HEK293 (cell line): ENCODE data around the gene RIN3.

Source experiments
- FEZF1 ChIP-seq: fragments of 450-650 bp; formaldehyde crosslinking; IDR thresholded peaks from 2 replicates; pipeline ENCODE4 v1.5.1; 2016; ENCODE audit warnings: missing biosample characterization, missing genetic modification characterization
- KLF1 ChIP-seq: fragments of 450-650 bp; formaldehyde crosslinking; IDR thresholded peaks from 2 replicates; pipeline ENCODE4 v1.5.1; 2016; ENCODE audit warnings: missing biosample characterization, missing genetic modification characterization
- KLF8 ChIP-seq: fragments of 450-650 bp; formaldehyde crosslinking; IDR thresholded peaks from 2 replicates; pipeline ENCODE4 v1.5.1; 2016; ENCODE audit warnings: missing biosample characterization, missing genetic modification characterization
- OSR2 ChIP-seq: fragments of 450-650 bp; formaldehyde crosslinking; IDR thresholded peaks from 2 replicates; pipeline ENCODE4 v1.5.1; 2016; ENCODE audit warnings: missing biosample characterization, missing genetic modification characterization
- SP3 ChIP-seq: fragments of 450-650 bp; formaldehyde crosslinking; IDR thresholded peaks from 2 replicates; pipeline ENCODE4 v1.5.1; 2016; ENCODE audit warnings: missing biosample characterization, missing genetic modification characterization
- TCF7L2 ChIP-seq: IDR thresholded peaks from 2 replicates; pipeline ENCODE4 v1.6.1; 2011; ENCODE audit warnings: low read depth, mild to moderate bottlenecking, inconsistent platforms, low read length, moderate library complexity, borderline replicate concordance
- WT1 ChIP-seq: fragments of 450-650 bp; formaldehyde crosslinking; IDR thresholded peaks from 2 replicates; pipeline ENCODE4 v1.5.1; 2016; ENCODE audit warnings: missing biosample characterization, missing genetic modification characterization
- ZBTB48 ChIP-seq: fragments of 450-650 bp; formaldehyde crosslinking; IDR thresholded peaks from 2 replicates; pipeline ENCODE4 v1.5.1; 2016; ENCODE audit warnings: missing biosample characterization, missing genetic modification characterization
- ZFP41 ChIP-seq: fragments of 450-650 bp; formaldehyde crosslinking; IDR thresholded peaks from 2 replicates; pipeline ENCODE4 v1.5.1; 2016; ENCODE audit warnings: missing biosample characterization, missing genetic modification characterization, borderline replicate concordance
- ZNF10 ChIP-seq: fragments of 450-650 bp; formaldehyde crosslinking; IDR thresholded peaks from 2 replicates; pipeline ENCODE4 v1.5.1; 2017; ENCODE audit warnings: missing biosample characterization, missing genetic modification characterization
- ZNF138 ChIP-seq: fragments of 450-650 bp; formaldehyde crosslinking; IDR thresholded peaks from 2 replicates; pipeline ENCODE4 v1.5.1; 2016; ENCODE audit warnings: missing biosample characterization, missing genetic modification characterization, borderline replicate concordance
- ZNF155 ChIP-seq: fragments of 450-650 bp; formaldehyde crosslinking; IDR thresholded peaks from 2 replicates; pipeline ENCODE4 v1.5.1; 2016; ENCODE audit warnings: missing biosample characterization, missing genetic modification characterization
- ZNF311 ChIP-seq: fragments of 450-650 bp; formaldehyde crosslinking; IDR thresholded peaks from 2 replicates; pipeline ENCODE4 v1.5.1; 2017; ENCODE audit warnings: missing biosample characterization, missing genetic modification characterization, borderline replicate concordance
- ZNF324 ChIP-seq: fragments of 450-650 bp; formaldehyde crosslinking; IDR thresholded peaks from 2 replicates; pipeline ENCODE4 v1.5.1; 2016; ENCODE audit warnings: missing biosample characterization, missing genetic modification characterization
- ZNF514 ChIP-seq: fragments of 450-650 bp; formaldehyde crosslinking; IDR thresholded peaks from 2 replicates; pipeline ENCODE4 v1.5.1; 2016; ENCODE audit warnings: missing biosample characterization, missing genetic modification characterization
- ZNF747 ChIP-seq: fragments of 450-650 bp; formaldehyde crosslinking; IDR thresholded peaks from 2 replicates; pipeline ENCODE4 v1.5.1; 2016; ENCODE audit warnings: missing biosample characterization, missing genetic modification characterization
- ZXDB ChIP-seq: fragments of 450-650 bp; formaldehyde crosslinking; IDR thresholded peaks from 2 replicates; pipeline ENCODE4 v1.5.1; 2016; ENCODE audit warnings: missing biosample characterization, missing genetic modification characterization
- TF ChIP-seq, protein P1 (sequence below): fragments of 450-650 bp; formaldehyde crosslinking; IDR thresholded peaks from 2 replicates; pipeline ENCODE4 v1.5.1; 2016; ENCODE audit warnings: missing biosample characterization, missing genetic modification characterization
- TF ChIP-seq, protein P2 (sequence below): fragments of 450-650 bp; formaldehyde crosslinking; conservative IDR thresholded peaks from 2 replicates; pipeline ENCODE4 v1.5.1; 2016; ENCODE audit warnings: low read depth, missing biosample characterization, missing genetic modification characterization
- TF ChIP-seq, protein P3 (sequence below): fragments of 450-650 bp; formaldehyde crosslinking; IDR thresholded peaks from 2 replicates; pipeline ENCODE4 v1.5.1; 2016; ENCODE audit warnings: missing biosample characterization, missing genetic modification characterization, borderline replicate concordance
- TF ChIP-seq, protein P4 (sequence below): fragments of 450-650 bp; formaldehyde crosslinking; IDR thresholded peaks from 2 replicates; pipeline ENCODE4 v1.5.1; 2016; ENCODE audit warnings: missing biosample characterization, missing genetic modification characterization
- TF ChIP-seq, protein P5 (sequence below): fragments of 450-650 bp; formaldehyde crosslinking; IDR thresholded peaks from 2 replicates; pipeline ENCODE4 v1.5.1; 2016; ENCODE audit warnings: missing biosample characterization, missing genetic modification characterization
- TF ChIP-seq, protein P6 (sequence below): fragments of 450-650 bp; formaldehyde crosslinking; IDR thresholded peaks from 2 replicates; pipeline ENCODE4 v1.5.1; 2016; ENCODE audit warnings: missing biosample characterization, missing genetic modification characterization, low read depth
- TF ChIP-seq, protein P7 (sequence below): IDR thresholded peaks from 2 replicates; pipeline ENCODE4 v1.6.1; 2011; ENCODE audit warnings: mild to moderate bottlenecking, low read depth, low read length, borderline replicate concordance

RIN3 gene

DNA sequence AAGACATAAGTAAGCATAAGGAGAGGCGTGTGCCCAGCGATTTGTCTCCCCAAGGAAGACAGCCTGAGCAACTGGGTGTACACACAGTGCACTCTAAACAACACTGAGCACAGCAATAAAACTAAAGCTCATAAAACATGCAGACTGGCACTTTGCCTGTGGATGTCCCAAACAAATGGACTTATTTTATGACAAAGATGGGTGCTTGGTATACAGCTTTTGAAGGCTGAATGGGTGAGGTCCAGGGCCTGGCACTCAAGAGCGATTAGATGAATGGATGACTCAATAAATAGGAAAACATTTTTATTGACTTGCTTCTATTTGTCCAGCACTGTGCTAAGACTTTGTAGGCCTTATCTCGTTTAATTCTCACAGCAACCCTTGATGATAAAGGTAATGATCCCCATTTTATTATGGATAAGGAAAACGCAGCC is 206.3 kb downstream of the RIN3 start (continued):
- TF ChIP-seq, protein P1, sequence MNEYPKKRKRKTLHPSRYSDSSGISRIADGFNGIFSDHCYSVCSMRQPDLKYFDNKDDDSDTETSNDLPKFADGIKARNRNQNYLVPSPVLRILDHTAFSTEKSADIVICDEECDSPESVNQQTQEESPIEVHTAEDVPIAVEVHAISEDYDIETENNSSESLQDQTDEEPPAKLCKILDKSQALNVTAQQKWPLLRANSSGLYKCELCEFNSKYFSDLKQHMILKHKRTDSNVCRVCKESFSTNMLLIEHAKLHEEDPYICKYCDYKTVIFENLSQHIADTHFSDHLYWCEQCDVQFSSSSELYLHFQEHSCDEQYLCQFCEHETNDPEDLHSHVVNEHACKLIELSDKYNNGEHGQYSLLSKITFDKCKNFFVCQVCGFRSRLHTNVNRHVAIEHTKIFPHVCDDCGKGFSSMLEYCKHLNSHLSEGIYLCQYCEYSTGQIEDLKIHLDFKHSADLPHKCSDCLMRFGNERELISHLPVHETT (tag by site-specific recombination): no peak
- TF ChIP-seq ZNF311 (tag by site-specific recombination) (no peak), ZNF10 (tag by site-specific recombination) (no peak), TCF7L2 (no peak), WT1 (no peak), OSR2 (tag by site-specific recombination) (0 out of 2 replicates have a peak, but pooled peaks have one; percentile 19), ZFP41 (tag by site-specific recombination) (no peak), ZNF514 (tag by site-specific recombination) (no peak), KLF8 (no peak), ZXDB (tag by site-specific recombination) (0 out of 2 replicates have a peak, but pooled peaks have one; percentile 12), ZBTB48 (tag by site-specific recombination) (no peak), SP3 (tag by site-specific recombination) (no peak), ZNF155 (tag by site-specific recombination) (no peak), ZNF138 (tag by site-specific recombination) (no peak), ZNF747 (tag by site-specific recombination) (no peak), FEZF1 (tag by site-specific recombination) (peak; percentile 76), KLF1 (tag by site-specific recombination) (peak; percentile 88), ZNF324 (tag by site-specific recombination) (no peak)
- TF ChIP-seq, protein P2, sequence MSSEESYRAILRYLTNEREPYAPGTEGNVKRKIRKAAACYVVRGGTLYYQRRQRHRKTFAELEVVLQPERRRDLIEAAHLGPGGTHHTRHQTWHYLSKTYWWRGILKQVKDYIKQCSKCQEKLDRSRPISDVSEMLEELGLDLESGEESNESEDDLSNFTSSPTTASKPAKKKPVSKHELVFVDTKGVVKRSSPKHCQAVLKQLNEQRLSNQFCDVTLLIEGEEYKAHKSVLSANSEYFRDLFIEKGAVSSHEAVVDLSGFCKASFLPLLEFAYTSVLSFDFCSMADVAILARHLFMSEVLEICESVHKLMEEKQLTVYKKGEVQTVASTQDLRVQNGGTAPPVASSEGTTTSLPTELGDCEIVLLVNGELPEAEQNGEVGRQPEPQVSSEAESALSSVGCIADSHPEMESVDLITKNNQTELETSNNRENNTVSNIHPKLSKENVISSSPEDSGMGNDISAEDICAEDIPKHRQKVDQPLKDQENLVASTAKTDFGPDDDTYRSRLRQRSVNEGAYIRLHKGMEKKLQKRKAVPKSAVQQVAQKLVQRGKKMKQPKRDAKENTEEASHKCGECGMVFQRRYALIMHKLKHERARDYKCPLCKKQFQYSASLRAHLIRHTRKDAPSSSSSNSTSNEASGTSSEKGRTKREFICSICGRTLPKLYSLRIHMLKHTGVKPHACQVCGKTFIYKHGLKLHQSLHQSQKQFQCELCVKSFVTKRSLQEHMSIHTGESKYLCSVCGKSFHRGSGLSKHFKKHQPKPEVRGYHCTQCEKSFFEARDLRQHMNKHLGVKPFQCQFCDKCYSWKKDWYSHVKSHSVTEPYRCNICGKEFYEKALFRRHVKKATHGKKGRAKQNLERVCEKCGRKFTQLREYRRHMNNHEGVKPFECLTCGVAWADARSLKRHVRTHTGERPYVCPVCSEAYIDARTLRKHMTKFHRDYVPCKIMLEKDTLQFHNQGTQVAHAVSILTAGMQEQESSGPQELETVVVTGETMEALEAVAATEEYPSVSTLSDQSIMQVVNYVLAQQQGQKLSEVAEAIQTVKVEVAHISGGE: peak; percentile 34; the same call in 1 of the 2 replicates
- TF ChIP-seq, protein P3, sequence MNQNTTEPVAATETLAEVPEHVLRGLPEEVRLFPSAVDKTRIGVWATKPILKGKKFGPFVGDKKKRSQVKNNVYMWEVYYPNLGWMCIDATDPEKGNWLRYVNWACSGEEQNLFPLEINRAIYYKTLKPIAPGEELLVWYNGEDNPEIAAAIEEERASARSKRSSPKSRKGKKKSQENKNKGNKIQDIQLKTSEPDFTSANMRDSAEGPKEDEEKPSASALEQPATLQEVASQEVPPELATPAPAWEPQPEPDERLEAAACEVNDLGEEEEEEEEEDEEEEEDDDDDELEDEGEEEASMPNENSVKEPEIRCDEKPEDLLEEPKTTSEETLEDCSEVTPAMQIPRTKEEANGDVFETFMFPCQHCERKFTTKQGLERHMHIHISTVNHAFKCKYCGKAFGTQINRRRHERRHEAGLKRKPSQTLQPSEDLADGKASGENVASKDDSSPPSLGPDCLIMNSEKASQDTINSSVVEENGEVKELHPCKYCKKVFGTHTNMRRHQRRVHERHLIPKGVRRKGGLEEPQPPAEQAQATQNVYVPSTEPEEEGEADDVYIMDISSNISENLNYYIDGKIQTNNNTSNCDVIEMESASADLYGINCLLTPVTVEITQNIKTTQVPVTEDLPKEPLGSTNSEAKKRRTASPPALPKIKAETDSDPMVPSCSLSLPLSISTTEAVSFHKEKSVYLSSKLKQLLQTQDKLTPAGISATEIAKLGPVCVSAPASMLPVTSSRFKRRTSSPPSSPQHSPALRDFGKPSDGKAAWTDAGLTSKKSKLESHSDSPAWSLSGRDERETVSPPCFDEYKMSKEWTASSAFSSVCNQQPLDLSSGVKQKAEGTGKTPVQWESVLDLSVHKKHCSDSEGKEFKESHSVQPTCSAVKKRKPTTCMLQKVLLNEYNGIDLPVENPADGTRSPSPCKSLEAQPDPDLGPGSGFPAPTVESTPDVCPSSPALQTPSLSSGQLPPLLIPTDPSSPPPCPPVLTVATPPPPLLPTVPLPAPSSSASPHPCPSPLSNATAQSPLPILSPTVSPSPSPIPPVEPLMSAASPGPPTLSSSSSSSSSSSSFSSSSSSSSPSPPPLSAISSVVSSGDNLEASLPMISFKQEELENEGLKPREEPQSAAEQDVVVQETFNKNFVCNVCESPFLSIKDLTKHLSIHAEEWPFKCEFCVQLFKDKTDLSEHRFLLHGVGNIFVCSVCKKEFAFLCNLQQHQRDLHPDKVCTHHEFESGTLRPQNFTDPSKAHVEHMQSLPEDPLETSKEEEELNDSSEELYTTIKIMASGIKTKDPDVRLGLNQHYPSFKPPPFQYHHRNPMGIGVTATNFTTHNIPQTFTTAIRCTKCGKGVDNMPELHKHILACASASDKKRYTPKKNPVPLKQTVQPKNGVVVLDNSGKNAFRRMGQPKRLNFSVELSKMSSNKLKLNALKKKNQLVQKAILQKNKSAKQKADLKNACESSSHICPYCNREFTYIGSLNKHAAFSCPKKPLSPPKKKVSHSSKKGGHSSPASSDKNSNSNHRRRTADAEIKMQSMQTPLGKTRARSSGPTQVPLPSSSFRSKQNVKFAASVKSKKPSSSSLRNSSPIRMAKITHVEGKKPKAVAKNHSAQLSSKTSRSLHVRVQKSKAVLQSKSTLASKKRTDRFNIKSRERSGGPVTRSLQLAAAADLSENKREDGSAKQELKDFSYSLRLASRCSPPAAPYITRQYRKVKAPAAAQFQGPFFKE (tag by site-specific recombination): no peak
- TF ChIP-seq, protein P4, sequence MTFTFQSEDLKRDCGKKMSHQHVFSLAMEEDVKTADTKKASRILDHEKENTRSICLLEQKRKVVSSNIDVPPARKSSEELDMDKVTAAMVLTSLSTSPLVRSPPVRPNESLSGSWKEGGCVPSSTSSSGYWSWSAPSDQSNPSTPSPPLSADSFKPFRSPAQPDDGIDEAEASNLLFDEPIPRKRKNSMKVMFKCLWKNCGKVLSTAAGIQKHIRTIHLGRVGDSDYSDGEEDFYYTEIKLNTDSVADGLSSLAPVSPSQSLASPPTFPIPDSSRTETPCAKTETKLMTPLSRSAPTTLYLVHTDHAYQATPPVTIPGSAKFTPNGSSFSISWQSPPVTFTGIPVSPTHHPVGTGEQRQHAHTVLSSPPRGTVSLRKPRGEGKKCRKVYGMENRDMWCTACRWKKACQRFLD: no peak
- TF ChIP-seq, protein P5, sequence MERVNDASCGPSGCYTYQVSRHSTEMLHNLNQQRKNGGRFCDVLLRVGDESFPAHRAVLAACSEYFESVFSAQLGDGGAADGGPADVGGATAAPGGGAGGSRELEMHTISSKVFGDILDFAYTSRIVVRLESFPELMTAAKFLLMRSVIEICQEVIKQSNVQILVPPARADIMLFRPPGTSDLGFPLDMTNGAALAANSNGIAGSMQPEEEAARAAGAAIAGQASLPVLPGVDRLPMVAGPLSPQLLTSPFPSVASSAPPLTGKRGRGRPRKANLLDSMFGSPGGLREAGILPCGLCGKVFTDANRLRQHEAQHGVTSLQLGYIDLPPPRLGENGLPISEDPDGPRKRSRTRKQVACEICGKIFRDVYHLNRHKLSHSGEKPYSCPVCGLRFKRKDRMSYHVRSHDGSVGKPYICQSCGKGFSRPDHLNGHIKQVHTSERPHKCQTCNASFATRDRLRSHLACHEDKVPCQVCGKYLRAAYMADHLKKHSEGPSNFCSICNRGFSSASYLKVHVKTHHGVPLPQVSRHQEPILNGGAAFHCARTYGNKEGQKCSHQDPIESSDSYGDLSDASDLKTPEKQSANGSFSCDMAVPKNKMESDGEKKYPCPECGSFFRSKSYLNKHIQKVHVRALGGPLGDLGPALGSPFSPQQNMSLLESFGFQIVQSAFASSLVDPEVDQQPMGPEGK (tag by site-specific recombination): no peak
- TF ChIP-seq, protein P6, sequence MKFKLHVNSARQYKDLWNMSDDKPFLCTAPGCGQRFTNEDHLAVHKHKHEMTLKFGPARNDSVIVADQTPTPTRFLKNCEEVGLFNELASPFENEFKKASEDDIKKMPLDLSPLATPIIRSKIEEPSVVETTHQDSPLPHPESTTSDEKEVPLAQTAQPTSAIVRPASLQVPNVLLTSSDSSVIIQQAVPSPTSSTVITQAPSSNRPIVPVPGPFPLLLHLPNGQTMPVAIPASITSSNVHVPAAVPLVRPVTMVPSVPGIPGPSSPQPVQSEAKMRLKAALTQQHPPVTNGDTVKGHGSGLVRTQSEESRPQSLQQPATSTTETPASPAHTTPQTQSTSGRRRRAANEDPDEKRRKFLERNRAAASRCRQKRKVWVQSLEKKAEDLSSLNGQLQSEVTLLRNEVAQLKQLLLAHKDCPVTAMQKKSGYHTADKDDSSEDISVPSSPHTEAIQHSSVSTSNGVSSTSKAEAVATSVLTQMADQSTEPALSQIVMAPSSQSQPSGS (tag by site-specific recombination): no peak
- TF ChIP-seq, protein P7, sequence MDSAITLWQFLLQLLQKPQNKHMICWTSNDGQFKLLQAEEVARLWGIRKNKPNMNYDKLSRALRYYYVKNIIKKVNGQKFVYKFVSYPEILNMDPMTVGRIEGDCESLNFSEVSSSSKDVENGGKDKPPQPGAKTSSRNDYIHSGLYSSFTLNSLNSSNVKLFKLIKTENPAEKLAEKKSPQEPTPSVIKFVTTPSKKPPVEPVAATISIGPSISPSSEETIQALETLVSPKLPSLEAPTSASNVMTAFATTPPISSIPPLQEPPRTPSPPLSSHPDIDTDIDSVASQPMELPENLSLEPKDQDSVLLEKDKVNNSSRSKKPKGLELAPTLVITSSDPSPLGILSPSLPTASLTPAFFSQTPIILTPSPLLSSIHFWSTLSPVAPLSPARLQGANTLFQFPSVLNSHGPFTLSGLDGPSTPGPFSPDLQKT: no peak
